HG02759 (cell line): ENCODE results near the gene CDY1B.
"Not testable (repeated sequence)": the region's sequence is repeated elsewhere in the genome, so short reads cannot be mapped to it uniquely, and the experiment has no call there.

Source experiments
- ATAC-seq: cut with Tn5 transposase; IDR thresholded peaks from one replicate; pipeline ENCODE4 v1.9.1; 2021; ENCODE audit warnings: mild to moderate bottlenecking, moderate library complexity; ENCODE audit not compliant: unreplicated experiment

CDY1B gene

DNA sequence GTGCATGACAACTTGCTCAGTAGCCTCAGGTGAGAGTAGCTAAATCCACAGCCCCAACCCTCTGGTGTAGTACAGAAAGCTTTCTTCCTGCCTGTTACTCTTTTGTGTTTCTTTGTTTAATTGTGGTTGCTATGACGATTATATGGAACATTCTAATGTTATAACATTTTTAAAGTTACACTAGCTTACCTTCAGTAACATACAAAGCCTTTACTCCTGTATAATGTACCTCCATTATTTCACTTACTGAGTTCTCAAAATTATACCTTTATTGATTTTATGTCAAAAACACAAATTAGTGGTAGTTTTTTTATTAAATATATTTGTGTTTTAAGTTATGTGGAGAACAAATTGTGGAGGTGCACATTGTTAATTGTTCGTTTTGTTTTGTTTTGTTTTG lies at the start of gene CDY1B:
Gene CDY1B, minus strand, starts transcription at position 101 of the 400 bp plus-strand sequence. CDS start 331 bp downstream, outside the sequence.
- not testable (repeated sequence) for ATAC-seq

GRCh38 chrY:24049525-24049924 lies 1.7 kb upstream of the CDY1B start:
- ATAC-seq: not testable (repeated sequence)

DNA sequence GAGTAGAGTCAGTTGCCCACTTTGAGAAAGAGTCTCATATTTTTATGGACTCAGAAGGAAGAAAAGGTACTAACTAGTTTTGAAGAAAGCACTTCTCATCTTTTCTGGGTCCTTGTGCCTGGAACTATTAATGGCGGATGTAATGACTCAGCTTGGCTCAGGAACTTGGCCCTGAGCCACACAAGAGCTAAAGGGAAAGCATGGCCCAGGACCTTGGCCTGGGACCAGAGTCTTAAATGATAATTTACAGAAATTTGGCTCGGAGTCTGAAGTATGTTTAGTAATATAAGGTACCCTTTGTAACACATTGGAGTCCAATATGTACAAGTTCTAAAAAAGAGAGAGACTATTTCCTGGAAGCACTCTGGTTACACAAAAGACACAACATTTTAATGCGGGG lies 4.6 kb downstream of the CDY1B start:
- ATAC-seq: not testable (repeated sequence)

DNA sequence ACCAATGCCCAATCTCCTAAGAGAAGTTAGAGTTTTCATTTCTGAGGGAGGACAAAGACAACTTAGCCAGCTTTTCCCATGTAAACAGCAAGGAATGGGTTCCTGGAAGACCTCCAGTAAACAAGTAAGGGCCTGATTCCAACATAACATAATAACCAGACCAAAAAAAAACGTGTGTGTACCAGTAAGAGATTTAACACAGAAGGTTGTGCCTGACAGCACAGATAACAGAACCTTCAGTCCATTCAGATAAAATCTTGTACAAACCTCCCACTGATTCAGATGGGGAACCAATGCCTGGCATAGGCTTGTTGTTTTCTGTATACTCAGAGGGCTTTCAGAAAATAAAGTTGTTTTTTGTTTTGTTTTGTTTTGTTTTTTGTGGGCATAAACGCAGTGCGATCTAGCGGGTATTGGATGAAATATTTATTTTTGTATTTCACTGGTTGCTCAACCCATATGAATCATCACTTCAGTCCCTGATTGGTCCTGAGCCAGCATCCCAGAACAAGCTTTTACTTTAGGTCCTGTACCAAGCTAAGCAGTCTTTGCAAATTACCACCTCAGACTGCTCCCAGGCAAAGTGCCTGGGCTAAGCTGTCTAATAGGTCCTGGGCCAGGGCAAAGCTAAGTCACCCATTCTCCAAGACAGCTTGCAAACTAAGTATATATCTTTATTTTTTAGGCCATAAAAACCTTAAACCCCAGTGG lies 8.7 kb downstream of the CDY1B start:
- ATAC-seq: not testable (repeated sequence)

- not testable (repeated sequence) for ATAC-seq
Measured at GRCh38 chrY:24026212-24027103, 21.4 kb downstream of the CDY1B start.
